Ishikawa (cell line): ENCODE results near the gene ASTN2.

ENCODE experiments used
- EGR1 ChIP-seq: IDR thresholded peaks from 2 replicates; pipeline ENCODE4 v1.6.1; 2012
- MAX ChIP-seq: IDR thresholded peaks from 2 replicates; pipeline ENCODE4 v1.6.1; 2012
- REST ChIP-seq: IDR thresholded peaks from 2 replicates; pipeline ENCODE4 v1.6.1; 2012; ENCODE audit warnings: low read depth, mild to moderate bottlenecking
- TAF1 ChIP-seq: IDR thresholded peaks from 2 replicates; pipeline ENCODE4 v1.6.1; 2012; ENCODE audit warnings: low read depth, mild to moderate bottlenecking
- YY1 ChIP-seq: IDR thresholded peaks from 2 replicates; pipeline ENCODE4 v1.6.1; 2012; ENCODE audit warnings: low read depth

GRCh38 chr9:117073539-117074341, 341.1 kb downstream of the ASTN2 start:
- no peak for TF ChIP-seq REST
- no peak for TF ChIP-seq EGR1
- TF ChIP-seq TAF1 = no peak
- TF ChIP-seq MAX = no peak
- no peak for TF ChIP-seq YY1
